ENCODE results near the gene CAB39L.

Gene CAB39L

DNA sequence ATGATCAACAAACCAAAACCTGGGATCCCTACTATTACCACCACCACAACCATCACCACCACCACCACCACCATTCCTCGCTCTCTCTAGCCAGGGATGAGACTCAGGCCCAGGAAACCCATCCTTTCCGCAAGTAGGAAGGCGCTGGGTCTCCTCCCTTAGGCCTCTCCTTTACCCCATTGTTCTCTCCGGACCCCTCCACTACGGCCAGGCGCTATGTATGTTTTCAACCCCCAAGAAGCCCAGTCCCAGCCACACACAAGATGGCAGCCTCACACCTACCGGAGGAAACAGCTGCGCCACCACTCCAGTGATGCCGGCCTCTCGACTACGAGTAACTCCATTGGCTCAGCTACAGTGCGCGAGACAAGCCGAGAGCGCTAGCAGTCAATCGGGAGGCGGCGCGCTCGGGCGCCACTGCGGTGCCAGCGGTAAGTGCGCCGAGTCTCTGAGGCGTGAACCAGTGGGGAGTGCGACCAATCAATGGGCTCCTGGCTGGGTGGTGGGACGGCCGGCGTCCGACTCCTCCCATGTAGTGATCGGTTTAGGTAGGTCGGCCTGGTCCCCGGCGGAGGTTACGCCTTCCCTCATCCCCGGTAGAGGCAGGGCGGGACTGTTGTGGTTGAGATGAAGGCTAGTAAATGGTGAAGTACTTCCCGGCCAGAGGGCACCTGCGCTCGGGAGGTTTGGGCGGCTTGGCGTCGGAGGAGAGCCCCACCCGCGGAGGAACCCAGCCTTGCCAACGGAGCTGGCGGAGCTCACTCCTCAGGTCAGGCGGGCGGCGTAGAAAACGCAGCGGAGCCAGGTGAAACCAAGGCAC lies at the start of gene CAB39L, which contains the start of gene SETDB2:
CAB39L (minus strand) TSS at position 361 of the 820 bp plus-strand sequence. CDS start 61,154 bp downstream, outside the sequence.
SETDB2 (plus strand) TSS at position 571 of the 820 bp plus-strand sequence. CDS start 7,620 bp downstream, outside the sequence.
- DNase-seq: peak; percentile 99

- DNase-seq: no peak
Measured at GRCh38 chr13:49488563-49488962, 44.7 kb upstream of the CAB39L start.

GRCh38 chr13:49481788-49482187 lies 37.9 kb upstream of the CAB39L start:
- DNase-seq: no peak

DNA sequence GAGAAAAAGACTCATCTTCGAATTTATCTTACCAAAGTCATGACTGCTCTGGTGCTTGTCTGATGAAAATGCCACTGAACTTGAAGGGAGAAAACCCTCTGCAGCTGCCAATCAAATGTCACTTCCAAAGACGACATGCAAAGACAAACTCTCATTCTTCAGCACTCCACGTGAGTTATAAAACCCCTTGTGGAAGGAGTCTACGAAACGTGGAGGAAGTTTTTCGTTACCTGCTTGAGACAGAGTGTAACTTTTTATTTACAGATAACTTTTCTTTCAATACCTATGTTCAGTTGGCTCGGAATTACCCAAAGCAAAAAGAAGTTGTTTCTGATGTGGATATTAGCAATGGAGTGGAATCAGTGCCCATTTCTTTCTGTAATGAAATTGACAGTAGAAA lies 32.7 kb upstream of the CAB39L start:
- DNase-seq: no peak

DNA sequence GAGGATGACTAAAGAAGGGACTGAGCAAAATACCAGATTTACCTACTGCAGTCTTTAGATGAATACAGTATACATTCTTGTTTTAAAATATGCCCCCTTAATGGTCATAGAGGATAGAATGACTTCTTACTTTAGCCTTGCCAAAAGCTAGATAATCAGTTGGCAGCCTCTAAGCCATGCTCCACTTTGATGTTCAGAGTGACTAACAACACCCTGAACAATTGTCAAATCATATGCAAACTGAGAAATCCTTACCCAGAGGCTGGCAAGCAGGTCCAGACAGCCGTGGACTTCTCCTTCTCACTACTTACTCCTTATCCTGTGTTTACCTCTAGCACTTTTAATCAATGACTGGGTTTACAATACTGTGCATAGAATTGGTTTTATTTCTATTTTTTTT lies 28.3 kb upstream of the CAB39L start:
- no peak for DNase-seq

DNA sequence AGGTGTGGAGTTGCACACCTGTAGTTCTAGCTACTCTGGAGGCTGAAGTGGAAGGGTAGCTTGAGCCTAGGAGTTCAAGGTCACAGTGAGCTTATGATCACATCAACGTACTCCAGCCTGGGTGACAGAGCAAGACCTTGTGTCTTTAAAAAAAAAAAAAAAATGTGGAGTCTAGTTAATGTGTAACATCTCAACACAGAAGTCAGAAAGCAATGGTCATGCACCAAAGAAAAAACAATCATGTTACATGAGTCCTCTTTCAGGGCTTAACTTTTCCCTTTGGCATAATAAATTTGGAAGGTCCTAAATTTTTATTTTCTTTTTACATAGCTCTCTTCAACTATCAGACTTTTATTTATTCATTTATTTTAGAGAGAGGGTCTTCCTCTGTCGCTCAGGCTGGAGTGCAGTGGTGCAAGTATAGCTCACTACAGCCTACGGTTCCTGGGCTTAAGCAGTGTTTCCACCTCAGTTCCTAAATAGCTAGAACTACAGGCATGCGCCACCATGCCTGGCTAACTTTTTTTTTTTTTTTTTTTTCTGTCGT lies 22.5 kb upstream of the CAB39L start:
- no peak for DNase-seq

DNA sequence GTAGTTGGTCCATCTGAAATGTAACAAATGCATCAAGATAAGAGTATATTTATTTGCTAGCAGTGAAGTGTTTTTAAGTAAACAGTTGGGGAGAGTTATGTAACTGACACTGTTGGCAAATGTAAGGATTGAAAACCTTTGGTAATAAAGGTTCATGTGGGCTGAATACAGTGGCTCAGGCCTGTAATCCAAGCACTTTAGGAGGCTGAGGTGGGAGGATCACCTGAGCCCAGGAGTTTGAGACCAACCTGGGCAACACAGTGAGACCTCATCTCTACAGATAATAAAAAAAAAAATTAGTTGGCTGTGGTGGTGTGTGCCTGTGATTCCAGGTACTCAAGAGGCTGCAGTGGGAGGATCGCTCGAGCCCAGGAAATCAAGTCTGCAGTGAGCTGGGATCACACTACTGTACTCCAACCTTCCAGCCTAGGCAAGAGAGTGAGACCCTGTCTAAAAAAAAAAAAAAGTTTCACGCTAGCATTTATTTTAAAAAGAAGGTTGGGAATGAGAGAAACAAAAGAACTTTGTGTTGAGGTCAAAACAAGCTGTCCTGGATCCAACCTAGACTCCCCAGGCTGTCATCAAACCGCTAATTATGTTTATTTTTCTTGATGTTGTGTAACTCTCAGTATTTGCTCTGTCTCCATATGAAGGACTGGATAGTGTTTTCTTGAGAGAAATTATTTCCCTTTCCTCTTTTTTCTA lies 20.9 kb upstream of the CAB39L start:
- DNase-seq: no peak

DNA sequence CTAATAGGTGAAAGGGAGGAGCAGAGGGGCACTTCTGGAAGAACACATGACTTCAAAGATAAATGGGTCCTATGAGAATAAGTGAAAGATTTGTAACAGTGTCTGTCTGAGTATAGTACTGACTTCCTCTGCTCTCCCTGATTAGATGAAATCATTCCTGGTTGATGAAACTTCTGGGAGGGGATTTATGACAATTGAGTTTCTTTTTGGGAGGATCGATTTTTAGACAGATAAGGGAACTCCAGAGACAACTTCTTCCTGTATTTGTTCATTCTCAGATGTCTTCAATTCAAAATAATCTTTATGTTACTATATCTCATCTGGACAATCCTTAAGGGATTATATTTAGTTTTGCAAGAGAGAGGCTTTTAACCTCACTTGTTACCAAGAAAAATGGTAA lies 20.2 kb upstream of the CAB39L start:
- no peak for DNase-seq

GRCh38 chr13:49459580-49459979 lies 15.7 kb upstream of the CAB39L start:
- no peak for DNase-seq

DNA sequence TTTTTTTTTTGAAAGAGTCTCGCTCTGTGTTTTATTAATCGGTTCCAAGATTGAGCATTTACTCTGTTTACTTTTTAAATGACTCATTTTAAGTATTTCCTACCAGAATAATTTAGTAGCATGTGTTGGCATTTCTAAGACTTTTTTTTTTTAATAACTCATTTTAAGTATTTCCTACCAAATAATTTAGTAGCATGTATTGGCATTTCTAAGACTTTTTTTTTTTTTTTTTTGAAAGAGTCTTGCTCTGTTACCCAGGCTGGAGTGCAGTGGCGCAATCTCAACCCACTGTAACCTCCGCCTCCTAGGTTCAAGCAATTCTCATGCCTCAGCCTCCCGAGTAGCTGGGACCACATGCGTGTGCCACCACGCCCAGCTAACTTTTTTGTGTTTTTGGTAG lies 13.4 kb upstream of the CAB39L start:
- no peak for DNase-seq

- no peak for DNase-seq
Measured at GRCh38 chr13:49456156-49456555, 12.3 kb upstream of the CAB39L start.

- DNase-seq: no peak
Measured at GRCh38 chr13:49455007-49455398, 11.1 kb upstream of the CAB39L start.

DNA sequence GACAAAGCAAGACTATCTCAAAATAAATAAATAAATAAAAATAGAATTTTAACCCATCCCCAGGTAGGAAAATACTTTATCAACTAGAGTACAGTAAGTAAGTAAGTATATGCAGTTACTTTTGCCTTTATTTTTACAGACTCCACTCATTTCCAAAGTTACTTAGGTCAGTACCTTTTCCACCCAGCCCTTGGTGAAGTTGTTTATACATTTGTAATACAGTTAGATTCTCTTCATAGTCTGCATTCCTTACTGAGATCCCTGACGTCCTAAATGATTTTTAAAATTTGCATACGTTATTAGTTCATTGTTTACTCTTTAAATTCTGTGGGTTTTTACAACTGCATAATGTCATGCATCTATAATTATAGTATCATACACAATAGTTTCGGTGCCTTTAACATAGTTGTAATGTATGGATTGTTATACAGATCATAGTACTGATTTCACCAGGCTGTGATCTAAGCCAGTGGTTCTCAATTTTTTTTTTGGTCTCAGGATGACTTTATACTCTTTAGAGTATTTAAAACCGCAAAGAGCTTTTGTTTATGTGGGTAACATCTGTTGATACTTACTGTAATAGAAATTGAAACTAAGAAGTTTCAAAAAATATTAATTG lies 10.6 kb upstream of the CAB39L start:
- DNase-seq: no peak

DNA sequence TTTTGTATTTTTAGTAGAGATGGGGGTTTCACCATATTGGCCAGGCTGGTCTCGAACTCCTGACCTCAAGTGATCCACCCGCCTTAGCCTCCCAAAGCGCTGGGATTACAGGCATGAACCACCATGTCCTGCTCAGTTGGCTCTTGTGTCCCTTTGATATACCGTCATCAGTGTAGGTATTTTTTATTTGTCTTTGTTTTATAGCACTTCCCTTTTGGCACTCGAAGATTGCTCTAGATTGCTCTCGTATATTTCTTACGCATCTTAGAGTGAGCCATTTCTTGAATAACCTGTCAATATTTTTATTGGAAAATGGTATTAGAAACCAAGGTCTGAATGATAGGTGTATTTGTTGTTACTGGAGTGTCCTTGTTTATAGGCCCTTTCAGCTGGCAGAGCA lies 9.6 kb upstream of the CAB39L start:
- DNase-seq: no peak

DNA sequence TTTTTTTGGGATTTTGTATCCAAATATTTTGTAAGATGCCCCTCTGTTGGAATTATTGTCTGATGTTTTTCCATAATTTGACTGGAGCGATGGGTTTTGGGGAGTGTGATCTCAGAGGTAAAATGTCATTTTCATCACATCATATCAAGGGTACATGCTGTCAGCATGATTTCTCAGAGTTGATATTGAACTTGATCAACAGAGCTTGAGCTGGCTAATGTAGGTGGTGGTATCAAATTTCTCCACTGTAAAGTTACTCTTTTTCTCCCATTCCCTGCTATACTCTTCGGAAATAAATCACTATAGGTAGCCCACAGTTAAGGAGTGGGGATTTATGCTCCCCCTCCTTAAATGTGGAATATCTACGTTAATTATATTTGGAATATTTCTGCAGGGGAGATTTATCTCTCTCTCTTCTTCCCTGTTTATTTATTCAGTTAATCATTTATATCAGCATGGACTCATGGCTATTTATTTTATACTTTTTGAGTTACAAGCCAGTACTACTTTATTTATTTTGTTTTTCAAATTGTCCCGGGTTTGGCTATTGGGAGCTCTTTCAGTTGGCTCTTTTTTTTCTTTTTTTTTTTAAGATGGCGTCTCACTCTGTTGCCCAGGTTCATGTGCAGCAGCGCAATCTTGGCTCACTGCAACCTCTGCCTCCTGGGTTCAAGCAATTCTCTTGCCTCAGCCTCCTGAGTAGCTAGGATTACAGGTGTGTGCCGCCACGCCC lies 9.0 kb upstream of the CAB39L start:
- no peak for DNase-seq

- no peak for DNase-seq
Measured at GRCh38 chr13:49450105-49450819, 6.4 kb upstream of the CAB39L start.

DNA sequence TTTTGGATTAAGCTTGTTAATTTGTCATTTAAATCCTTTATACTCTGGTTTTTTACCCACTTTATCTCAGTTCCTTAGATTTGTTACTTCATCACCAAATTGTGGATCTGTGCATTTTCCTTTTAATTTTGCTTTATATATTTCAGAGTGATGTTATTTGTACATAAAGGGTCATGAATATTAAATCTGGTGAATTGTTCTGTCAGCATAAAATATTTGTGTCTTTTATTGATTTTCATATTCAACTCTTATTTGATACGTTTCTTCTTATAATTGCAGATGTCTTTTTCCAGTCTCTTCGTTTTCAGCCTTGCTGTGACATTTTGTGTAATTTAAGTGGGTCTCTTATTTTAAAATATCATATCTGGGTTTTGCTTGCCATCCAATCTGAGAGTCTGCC lies 4.9 kb upstream of the CAB39L start:
- DNase-seq: no peak

DNA sequence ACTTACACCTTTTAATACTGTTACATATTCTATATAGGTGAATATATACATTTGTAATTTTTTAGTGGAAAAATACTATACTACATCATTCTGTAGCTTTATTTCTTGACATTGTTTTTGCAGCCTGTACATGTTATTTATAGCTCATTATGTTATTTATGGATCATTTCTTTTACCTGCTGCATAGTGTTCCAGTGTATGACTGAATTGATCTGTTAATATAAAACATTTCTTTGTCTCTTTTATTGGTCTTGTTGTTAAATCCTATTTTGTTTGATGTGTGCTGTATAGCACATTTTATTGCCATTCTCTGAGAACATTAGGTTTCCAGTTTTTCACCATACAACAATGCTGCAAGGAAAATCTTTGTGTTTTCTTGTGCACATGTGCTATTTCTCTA lies 2.6 kb upstream of the CAB39L start:
- no peak for DNase-seq

DNA sequence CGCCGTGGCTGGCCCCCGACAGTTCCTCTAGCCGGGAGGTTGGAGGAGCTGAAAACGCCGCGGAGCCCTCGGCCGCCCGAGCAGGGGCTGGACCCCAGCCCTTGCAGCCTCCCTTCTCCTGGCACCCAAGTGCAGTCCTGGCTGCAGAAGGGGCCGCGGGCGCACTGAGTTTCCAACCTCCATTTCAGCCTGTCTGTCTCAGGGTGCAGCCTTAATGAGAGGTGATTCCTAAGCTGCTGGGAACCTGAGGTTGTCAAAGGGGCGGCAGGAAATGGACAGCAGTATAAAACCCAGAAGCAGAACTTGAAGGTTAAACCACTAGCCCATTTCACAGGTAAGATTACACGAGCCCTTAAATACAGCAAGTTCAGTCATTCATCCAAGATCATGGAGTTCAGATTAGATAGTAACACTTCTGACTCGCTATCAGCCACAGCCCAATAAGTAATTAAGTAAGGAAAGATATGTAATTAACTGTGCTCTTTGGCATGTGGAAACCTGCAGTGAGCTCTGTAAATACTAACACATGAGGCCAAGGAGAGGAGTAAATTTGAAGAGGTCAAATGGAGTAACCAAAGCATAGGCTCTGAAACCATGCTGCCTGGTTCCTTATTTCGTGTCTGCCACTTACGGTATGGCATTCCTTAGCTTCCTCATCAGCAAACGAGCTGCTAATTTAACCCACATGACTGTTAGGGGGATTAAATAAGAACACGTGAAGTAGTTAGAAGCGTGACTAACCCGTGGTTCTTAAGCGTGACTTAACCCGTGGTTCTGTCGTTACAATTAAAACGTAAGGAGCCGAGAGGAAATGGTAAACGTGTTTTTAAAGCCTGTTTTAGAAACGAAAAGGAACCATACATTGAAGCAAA lies 896 bp upstream of the CAB39L start:
- peak; percentile 19 for DNase-seq

DNA sequence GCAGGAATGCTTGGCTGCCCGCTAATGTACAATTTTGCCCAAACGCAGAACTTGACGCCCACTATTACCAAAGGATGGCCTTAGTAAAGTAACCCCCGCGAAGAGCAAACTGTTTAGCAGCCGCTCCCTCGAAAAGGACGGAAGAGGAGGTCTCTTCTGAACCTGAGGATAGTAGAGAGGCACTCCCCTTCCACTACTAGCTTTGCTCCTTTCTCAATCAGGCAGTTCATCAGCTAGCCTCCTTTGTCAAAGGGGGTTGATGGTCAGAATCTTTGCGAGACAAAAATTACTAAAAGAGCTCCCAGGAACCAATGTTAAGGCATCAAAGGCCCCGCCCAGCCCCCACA lies 534 bp downstream of the CAB39L start:
- no peak for DNase-seq

- no peak for DNase-seq
Measured at GRCh38 chr13:49441846-49442245, 2.0 kb downstream of the CAB39L start.

All from activated naive CD4-positive, alpha-beta T cell treated with anti-CD3 and anti-CD28 coated beads, Interleukin-2, amount 50 U/mL, for 16 hours (primary cell).